GM23248 (cell line): Measurements from ENCODE around the gene CLDND2. TPM values are rescaled to one million over a fixed set of nuclear protein-coding genes. Genes with fewer than 3 reads are reported as not detected.

Source experiments
- DNase-seq: peaks from one replicate; pipeline ENCODE4 v3.0.0-alpha.2; 2015
- H2AFZ ChIP-seq: fragments of 200-600 bp; sonication (generic); 2 replicates; pipeline ENCODE4 v1.6.1; 2016; ENCODE audit warnings: antibody characterized with exemption
- H3F3A ChIP-seq: fragments of 200-600 bp; sonication (generic); 2 replicates; pipeline ENCODE4 v1.6.1; 2016; ENCODE audit warnings: mild to moderate bottlenecking, antibody characterized with exemption, mixed run types; ENCODE audit not compliant: insufficient read depth
- H3K27ac ChIP-seq: fragments of 200-600 bp; sonication (generic); 2 replicates; pipeline ENCODE4 v1.5.1; 2016; ENCODE audit warnings: mild to moderate bottlenecking
- H3K27me3 ChIP-seq: fragments of 200-600 bp; sonication (generic); replicated peaks from 2 replicates; pipeline ENCODE4 v1.6.1; 2016; ENCODE audit warnings: mild to moderate bottlenecking; ENCODE audit not compliant: insufficient read depth
- H3K36me3 ChIP-seq: fragments of 200-600 bp; sonication (generic); 2 replicates; pipeline ENCODE4 v1.6.1; 2016; ENCODE audit warnings: low read depth, mild to moderate bottlenecking
- H3K4me1 ChIP-seq: fragments of 200-600 bp; sonication (generic); 2 replicates; pipeline ENCODE4 v1.6.1; 2016; ENCODE audit warnings: mild to moderate bottlenecking; ENCODE audit not compliant: insufficient read depth
- H3K4me2 ChIP-seq: fragments of 200-600 bp; sonication (generic); one replicate; pipeline ENCODE4 v1.6.1; 2016; ENCODE audit warnings: mild to moderate bottlenecking; ENCODE audit not compliant: unreplicated experiment
- H3K4me3 ChIP-seq: fragments of 200-600 bp; sonication (generic); 2 replicates; pipeline ENCODE4 v1.5.1; 2016; ENCODE audit warnings: mild to moderate bottlenecking
- H3K79me2 ChIP-seq: fragments of 200-600 bp; sonication (generic); 2 replicates; pipeline ENCODE4 v1.6.1; 2016; ENCODE audit warnings: mild to moderate bottlenecking; ENCODE audit not compliant: insufficient read depth
- H3K9ac ChIP-seq: fragments of 200-600 bp; sonication (generic); 2 replicates; pipeline ENCODE4 v1.6.1; 2016; ENCODE audit warnings: mild to moderate bottlenecking
- H3K9me2 ChIP-seq: fragments of 200-600 bp; sonication (generic); 2 replicates; pipeline ENCODE4 v1.6.1; 2016; ENCODE audit warnings: mixed run types, mild to moderate bottlenecking, moderate library complexity; ENCODE audit not compliant: insufficient read depth
- H3K9me3 ChIP-seq: fragments of 200-600 bp; sonication (generic); one replicate; pipeline ENCODE4 v1.6.1; 2017; ENCODE audit warnings: low read depth
- H4K20me1 ChIP-seq: fragments of 200-600 bp; sonication (generic); 2 replicates; pipeline ENCODE4 v1.6.0; 2016; ENCODE audit not compliant: insufficient read depth
- EZH2 ChIP-seq: fragments of 200-600 bp; sonication (generic); IDR thresholded peaks from 2 replicates; pipeline ENCODE4 v1.6.1; 2018; ENCODE audit warnings: antibody characterized with exemption, mild to moderate bottlenecking; ENCODE audit not compliant: insufficient read depth, poor library complexity, severe bottlenecking
- EZH2phosphoT487 ChIP-seq: fragments of 200-600 bp; sonication (generic); IDR thresholded peaks from 2 replicates; pipeline ENCODE4 v1.6.1; 2018; ENCODE audit warnings: antibody characterized with exemption, moderate library complexity, mild to moderate bottlenecking, low read depth; ENCODE audit not compliant: insufficient read depth
- WGBS, 2 experiments: methylation state at CpG; one replicate each; pipeline ENCODE4 v1.1.6; 2015 to 2017; ENCODE audit warnings: low lambda C conversion rate in 2 of 2, low coverage in 1 of 2; ENCODE audit errors: missing lambda C conversion rate in 2 of 2; 5-methylcytosine and 5-hydroxymethylcytosine counted together
- in situ Hi-C: fragments of 300-500 bp; cut with MboI; formaldehyde crosslinking; loops from 2 replicates; pipeline ENCODE4 v1.15.0; 2020
- polyA plus RNA-seq: library from polyadenylated mRNA; unstranded; fragments of >200 nt; fragmentation: Nextera tagmentation; extraction: Ambion mirVana; gene quantifications from 2 replicates; pipeline ENCODE4 v1.2.1, GENCODE V29; 2016
- total RNA-seq: library from RNA; depleted of rRNA; stranded (reverse); fragments of >200 nt; shearing (Covaris generic); gene quantifications from 2 replicates; pipeline ENCODE4 v1.2.3, GENCODE V29; 2014

The CLDND2 gene
- total and polyA plus RNA-seq, 2 experiments from 2014 or later, result 1.0 TPM; not detected in 1

GRCh38 chr19:51365965-51366388 lies 2.8 kb downstream of the CLDND2 start, which contains the start of gene ETFB:
Gene ETFB, minus strand, starts transcription at chr19:51366388. Its CDS starts 62 bp downstream, at chr19:51366326.
- Histone ChIP-seq H3K79me2 (peaks cover 50% of the 10 kb centered on the region), H3K36me3 (no peaks in the 10 kb centered on the region), H3K9ac (peak within 1 kb of the TSS; percentile 95), H3K27me3 (no peaks in the 10 kb centered on the region), H4K20me1 (no peaks in the 10 kb centered on the region), H3K4me1 (peaks cover 14% of the 10 kb centered on the region; the same call in 1 of the 2 replicates), H3F3A (no peaks in the 10 kb centered on the region), H3K4me3 (peak within 1 kb of the TSS; percentile 77), H3K9me2 (no peaks in the 10 kb centered on the region), H2AFZ (peak within 1 kb of the TSS; percentile 91), H3K4me2 (peak within 1 kb of the TSS; percentile 94), H3K27ac (peak within 1 kb of the TSS; percentile 88), H3K9me3 (no peaks in the 10 kb centered on the region)
- 0 to 3% methylated on average over 10 to 26 of the region's 27 CpGs for WGBS, 2 experiments
- in situ Hi-C loops, result no loop called here
- DNase-seq, result no peak
- TF ChIP-seq EZH2phosphoT487, result no peak
- no peak for TF ChIP-seq EZH2

- DNase-seq, result peak; percentile 84
- 10 to 11% methylated on average over 10 of the region's 10 CpGs for WGBS, 2 experiments
- peaks cover 1% of the 10 kb centered on the region for H3F3A ChIP-seq
These were observed 3.4 kb downstream of the CLDND2 start for GRCh38 chr19:51365211-51365964.

DNA sequence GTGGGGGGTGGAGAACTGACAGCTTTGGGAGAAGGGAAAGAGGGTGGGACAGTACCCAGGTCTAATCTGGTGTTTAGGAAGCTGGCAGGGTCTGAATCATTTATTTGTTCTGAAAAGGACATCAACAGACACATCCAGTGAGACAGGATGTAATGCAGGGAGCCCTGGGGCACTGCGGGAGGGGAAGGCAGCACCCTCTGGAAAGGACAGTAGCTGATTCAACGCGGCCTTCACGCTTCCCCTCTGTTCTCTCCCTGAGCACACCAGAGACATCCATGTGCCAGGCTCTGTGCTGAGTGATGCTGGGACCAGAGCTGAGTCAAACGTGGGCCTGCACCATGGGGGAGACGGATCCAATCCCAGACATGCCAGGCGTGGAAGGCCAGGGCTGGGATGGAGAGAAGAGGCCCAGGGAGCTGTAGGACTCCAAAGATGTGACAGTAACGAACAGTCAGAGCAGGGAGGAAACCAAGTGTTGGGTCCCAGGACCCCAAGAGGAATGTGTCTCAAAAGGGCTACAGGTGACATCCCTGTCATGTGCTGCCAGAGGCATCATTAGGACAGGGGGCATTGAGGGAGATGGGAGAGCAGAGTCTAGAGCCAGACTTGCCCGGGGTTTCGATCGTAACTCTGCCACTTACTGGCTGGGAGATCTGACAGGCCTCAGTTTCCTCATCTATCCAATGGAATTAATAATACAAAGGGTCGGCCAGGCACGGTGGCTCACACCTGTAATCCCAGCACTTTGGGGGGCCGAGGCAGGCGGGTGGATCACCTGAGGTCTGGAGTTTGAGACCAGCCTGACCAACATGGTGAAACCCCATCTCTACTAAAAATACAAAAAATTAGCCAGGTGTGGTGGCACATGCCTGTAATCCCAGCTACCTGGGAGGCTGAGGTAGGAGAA lies 4.3 kb downstream of the CLDND2 start:
- no peak overlapping the region for H2AFZ ChIP-seq
- in situ Hi-C loops, result no loop called here
- 74 to 76% methylated on average over 15 of the region's 15 CpGs for WGBS, 2 experiments
- H3K4me1 ChIP-seq, result peaks cover 20% of the 10 kb centered on the region
- H3K36me3 ChIP-seq, result no peaks in the 10 kb centered on the region
- peak overlapping the region; percentile 94 for H3K4me2 ChIP-seq
- no peak for TF ChIP-seq EZH2phosphoT487
- TF ChIP-seq EZH2, result no peak
- peak overlapping the region; percentile 77 for H3K4me3 ChIP-seq
- H3K9me3 ChIP-seq, result no peaks in the 10 kb centered on the region
- H4K20me1 ChIP-seq, result no peaks in the 10 kb centered on the region
- H3K9ac ChIP-seq, result peak overlapping the region; percentile 95
- peak; percentile 29 for DNase-seq
- H3K27me3 ChIP-seq, result no peaks in the 10 kb centered on the region
- H3F3A ChIP-seq, result peaks cover 10% of the 10 kb centered on the region
- no peaks in the 10 kb centered on the region for H3K9me2 ChIP-seq
- peak overlapping the region; percentile 88 for H3K27ac ChIP-seq
- H3K79me2 ChIP-seq, result peaks cover 62% of the 10 kb centered on the region

More at GRCh38 chr19:51365211-51365964, 3.4 kb downstream of the CLDND2 start:
- Histone ChIP-seq H3K4me3 (peak overlapping the region; percentile 77), H3K9me2 (no peaks in the 10 kb centered on the region), H2AFZ (peak overlapping the region; percentile 71), H3K36me3 (no peaks in the 10 kb centered on the region), H3K9me3 (no peaks in the 10 kb centered on the region), H3K4me2 (peak overlapping the region; percentile 94), H4K20me1 (no peaks in the 10 kb centered on the region), H3K79me2 (peaks cover 56% of the 10 kb centered on the region), H3K27me3 (no peaks in the 10 kb centered on the region), H3K27ac (peak overlapping the region; percentile 88), H3K9ac (peak overlapping the region; percentile 95), H3K4me1 (peaks cover 14% of the 10 kb centered on the region; the same call in 1 of the 2 replicates)
- TF ChIP-seq EZH2phosphoT487 (no peak), EZH2 (no peak)
- in situ Hi-C loops, result no loop called here

GRCh38 chr19:51361239-51361638 lies 7.6 kb downstream of the CLDND2 start:
- in situ Hi-C loops, result no loop called here
- Histone ChIP-seq H3K4me1 (peaks cover 27% of the 10 kb centered on the region), H3K4me2 (no peak overlapping the region), H3K27ac (no peak overlapping the region), H3K36me3 (no peaks in the 10 kb centered on the region), H4K20me1 (no peaks in the 10 kb centered on the region), H3K27me3 (no peaks in the 10 kb centered on the region), H3K79me2 (peaks cover 75% of the 10 kb centered on the region), H3K9ac (no peak overlapping the region), H3K9me3 (no peaks in the 10 kb centered on the region), H3K4me3 (no peak overlapping the region), H3K9me2 (no peaks in the 10 kb centered on the region), H2AFZ (no peak overlapping the region), H3F3A (peaks cover 18% of the 10 kb centered on the region)
- no peak for TF ChIP-seq EZH2phosphoT487
- no peak for TF ChIP-seq EZH2
- WGBS, 2 experiments, result 77 to 83% methylated on average over 13 of the region's 13 CpGs
- DNase-seq, result no peak
